ENCODE measurements around the gene TBC1D22B. TPM values are rescaled to one million over a fixed set of nuclear protein-coding genes. Genes with fewer than 3 reads are reported as not detected.

TBC1D22B gene
- total RNA-seq, 6 experiments from 2014 or later: 1.3 to 4.0 (median 2.8) TPM

GRCh38 chr6:37376078-37376743 is 118.6 kb downstream of the TBC1D22B start:
- Histone ChIP-seq H3K9me3 (no peaks in the 10 kb centered on the region), H3K27ac (no peak overlapping the region), H3K36me3 (peaks cover 0 to 28% (median 4%) of the 10 kb centered on the region in 4 donors), H3K4me1 (no peaks in the 10 kb centered on the region), H3K4me3 (no peak overlapping the region), H3K27me3 (no peaks in the 10 kb centered on the region)
- intact Hi-C loops (cut with DNase I): no loop called here
- ATAC-seq: no peak
- WGBS (ENCODE audit: insufficient coverage, low coverage, low lambda C conversion rate, missing lambda C conversion rate): 74% methylated on average over 3 of the region's 4 CpGs
- no peak for DNase-seq
- no peak for TF ChIP-seq POLR2A (IDR thresholded peaks at IDR 0.05)
- no peak for TF ChIP-seq CTCF (IDR thresholded peaks at IDR 0.05)

- H3K9me3 ChIP-seq: no peaks in the 10 kb centered on the region
- H3K27ac ChIP-seq: no peak overlapping the region
- WGBS (ENCODE audit: insufficient coverage, low coverage, low lambda C conversion rate, missing lambda C conversion rate): 0% methylated on average over 1 of the region's 2 CpGs
- no peak for TF ChIP-seq POLR2A (IDR thresholded peaks at IDR 0.05)
- peak; percentile 46 to 59 (median 56) for TF ChIP-seq CTCF (IDR thresholded peaks at IDR 0.05)
- DNase-seq: no peak
- peaks cover 0 to 21% (median 2%) of the 10 kb centered on the region in 4 donors for H3K36me3 ChIP-seq
- peak; percentile 63 to 88 (median 70) for ATAC-seq
- no peak overlapping the region for H3K4me3 ChIP-seq
- no peaks in the 10 kb centered on the region for H3K4me1 ChIP-seq
- intact Hi-C loops (cut with DNase I): no loop called here
- no peaks in the 10 kb centered on the region for H3K27me3 ChIP-seq
Observed at GRCh38 chr6:37381579-37381978, 124.0 kb downstream of the TBC1D22B start.

Small RNA genes within 50 kb of the gene (small RNA-seq; reads per million reads assigned to genes)
- gene AL096712.1: 0 reads per million in 2 experiments
- 0 reads per million in 2 experiments for gene RN7SL273P

Other genes starting within 250 kb of the TBC1D22B start
- gene PIM1, start 87.6 kb upstream of the TBC1D22B start, total RNA-seq: 10 to 100 TPM in 5 of 6 experiments, 1 to 10 TPM in 1; 5.1 to 45.2 (median 13.0) TPM
- gene TMEM217, start 372 bp downstream of the TBC1D22B start, total RNA-seq: 1 to 10 TPM in 2 of 6 experiments, under 1 TPM in 3, not detected in 1; 0.15 to 5.2 (median 0.92) TPM
- 1 to 10 TPM; 4.3 to 7.1 (median 6.1) TPM for gene RNF8, start 96.2 kb downstream of the TBC1D22B start, total RNA-seq
- gene CMTR1, start 175.4 kb downstream of the TBC1D22B start, total RNA-seq: 10 to 100 TPM; 15.6 to 22.3 (median 16.5) TPM
- 100 to 1,000 TPM in 1 of 6 experiments, 10 to 100 TPM in 5; 16.5 to 103 (median 26.9) TPM for gene CCDC167, start 242.1 kb downstream of the TBC1D22B start, total RNA-seq